Stimulated activated CD8-positive, alpha-beta memory T cell treated with anti-CD3 and anti-CD28 coated beads, Interleukin-4, amount 100 ng/mL, for 4 hours (primary cell): Measurements from ENCODE around the gene RABL6.

Experiments
- DNase-seq, 2 donors: peaks; one replicate each; pipeline ENCODE4 v3.0.0-alpha.2; 2020; ENCODE audit warnings: low read depth in 2 of 2, low spot score in 1 of 2

Gene RABL6

GRCh38 chr9:136845465-136846260 lies 37.9 kb downstream of the RABL6 start:
- no peak for DNase-seq

DNA sequence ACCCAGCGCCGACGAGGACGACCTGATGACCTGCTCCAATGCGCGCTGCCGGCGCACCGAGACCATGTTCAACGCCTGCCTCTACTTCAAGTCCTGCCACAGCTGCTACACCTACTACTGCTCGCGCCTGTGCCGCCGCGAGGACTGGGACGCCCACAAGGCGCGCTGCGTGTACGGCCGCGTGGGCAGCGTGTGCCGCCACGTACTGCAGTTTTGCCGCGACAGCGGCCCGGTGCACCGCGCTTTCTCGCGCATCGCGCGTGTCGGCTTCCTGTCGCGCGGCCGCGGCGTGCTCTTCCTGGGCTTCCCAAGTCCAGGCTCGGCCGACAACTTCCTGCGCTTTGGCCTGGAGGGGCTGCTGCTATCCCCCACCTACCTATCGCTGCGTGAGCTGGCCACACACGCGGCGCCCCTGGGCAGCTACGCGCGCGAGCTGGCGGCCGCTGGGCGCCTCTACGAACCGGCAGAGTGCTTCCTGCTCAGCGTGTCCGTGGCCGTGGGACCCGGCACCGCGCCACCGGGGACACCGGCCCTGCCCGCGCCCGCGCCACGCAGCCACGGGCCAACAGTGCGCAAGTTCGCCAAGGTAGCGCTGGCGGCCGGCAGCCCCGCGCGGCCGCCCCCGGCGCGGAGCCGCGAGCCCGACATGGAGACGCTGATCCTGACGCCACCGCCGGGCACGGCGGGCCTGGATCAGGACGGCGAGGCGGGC lies 38.8 kb downstream of the RABL6 start:
- DNase-seq, result no peak

- DNase-seq, result no peak
These were observed 39.5 kb downstream of the RABL6 start for GRCh38 chr9:136847088-136847825.

DNA sequence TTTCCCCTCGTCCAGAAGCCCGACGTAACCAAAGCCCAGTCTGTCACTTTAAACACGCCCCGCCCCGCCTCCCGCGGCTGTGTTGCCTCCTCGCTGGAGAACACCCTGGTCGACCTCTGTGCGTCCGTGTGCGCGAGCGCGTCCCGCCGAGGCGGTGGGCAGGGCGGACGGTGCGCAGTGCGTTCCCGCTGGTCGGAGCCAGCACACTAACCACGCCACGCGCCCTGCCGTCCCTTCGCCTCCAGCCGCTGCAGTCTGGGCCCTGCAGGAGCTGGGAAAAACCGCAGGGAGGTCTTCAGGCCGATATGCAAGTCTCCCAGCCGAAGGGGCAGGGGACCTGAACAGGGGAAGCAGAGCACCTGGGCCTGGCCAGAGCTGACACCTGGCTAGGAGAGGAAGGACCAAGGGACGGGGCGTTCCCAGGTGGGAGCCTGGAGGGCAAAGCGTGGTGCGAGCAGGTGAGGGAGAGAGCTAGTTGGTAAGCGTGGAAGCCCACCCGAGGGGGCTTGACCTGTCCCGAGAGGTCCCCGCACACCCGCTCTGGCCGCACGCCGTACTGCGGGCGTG lies 40.2 kb downstream of the RABL6 start:
- peak; percentile 38 to 51 for DNase-seq

DNA sequence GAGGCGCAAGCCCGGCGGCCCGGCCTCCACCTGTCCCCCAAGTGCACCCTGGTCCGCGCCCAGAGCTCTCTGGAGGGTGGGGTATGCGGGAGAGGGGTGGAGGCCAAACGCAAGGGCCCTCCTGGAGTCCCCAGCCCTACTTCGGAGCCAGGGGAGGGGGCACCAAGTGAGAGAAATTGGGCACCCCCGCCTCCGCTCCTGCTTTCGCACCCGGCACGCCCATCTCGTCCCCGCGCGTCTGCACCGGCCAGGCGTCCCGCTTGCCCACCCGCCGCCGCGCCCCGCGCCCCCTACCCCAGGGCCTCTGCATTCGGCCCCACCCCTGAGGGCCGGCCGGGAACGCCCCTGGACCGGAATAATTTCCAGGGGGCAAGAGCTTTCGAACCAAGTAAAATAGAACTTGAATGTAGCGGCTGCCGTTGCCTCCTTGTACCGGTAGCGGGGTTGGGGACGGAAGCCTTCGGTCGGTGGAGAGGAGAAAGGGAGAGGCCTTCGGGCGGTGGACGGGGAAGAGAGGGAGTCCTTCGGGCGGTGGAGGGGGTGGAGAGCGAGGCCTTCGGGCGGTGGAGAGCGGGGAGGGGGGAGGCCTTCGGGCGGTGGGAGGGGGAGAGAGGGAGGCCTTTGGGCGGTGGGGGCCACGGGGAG lies 40.8 kb downstream of the RABL6 start:
- DNase-seq, result no peak

- peak; percentile 86 to 93 for DNase-seq
These were observed 41.6 kb downstream of the RABL6 start, which contains the start of gene PHPT1 for GRCh38 chr9:136849038-136849959. PHPT1 (plus strand) TSS chr9:136849409; CDS start chr9:136849431, 22 bp downstream.

GRCh38 chr9:136849960-136850865 lies 42.5 kb downstream of the RABL6 start:
- no peak for DNase-seq

DNA sequence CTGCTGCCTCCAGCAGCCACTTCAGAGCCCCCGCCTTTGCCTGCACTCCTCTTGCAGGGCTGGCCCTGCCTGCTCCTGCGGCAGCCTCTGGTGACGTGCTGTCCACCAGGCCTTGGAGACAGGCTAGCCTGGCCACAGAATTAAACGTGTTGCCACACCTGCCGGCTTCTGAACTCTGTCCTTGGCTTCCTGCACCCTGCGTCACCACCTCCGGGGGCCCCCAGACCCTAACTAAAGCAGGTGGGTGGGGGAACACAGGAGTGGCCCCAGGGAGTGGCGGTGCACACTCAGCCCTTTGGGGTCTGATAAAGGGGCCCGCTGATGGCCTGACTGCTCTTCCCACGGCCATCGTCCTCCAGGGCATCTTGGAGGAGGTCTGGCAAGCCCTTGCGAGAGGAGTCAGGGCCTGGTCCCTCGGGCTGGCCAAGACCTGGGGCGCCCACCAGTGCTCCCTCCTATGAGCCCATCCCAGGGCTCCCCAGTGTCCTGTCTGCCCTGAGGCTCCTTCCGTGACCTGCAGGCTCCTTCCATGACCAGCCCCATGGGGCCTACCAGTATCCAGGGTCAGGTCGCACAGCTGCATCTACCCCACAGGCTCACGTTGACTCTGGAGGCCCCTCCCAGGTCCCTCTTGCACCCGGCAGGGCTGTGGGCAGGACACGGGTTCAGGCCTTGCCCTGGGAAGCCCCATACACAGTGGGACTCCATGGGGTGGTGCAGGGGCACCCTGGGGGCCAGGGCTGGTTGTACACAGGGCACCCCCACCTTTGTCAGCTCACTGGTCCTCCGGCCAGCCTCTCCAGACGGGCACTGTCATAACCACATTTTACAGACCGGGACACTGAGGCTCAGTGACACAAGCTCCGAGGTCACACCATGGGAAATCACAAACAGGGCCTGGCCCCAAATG lies 43.4 kb downstream of the RABL6 start:
- no peak for DNase-seq

DNA sequence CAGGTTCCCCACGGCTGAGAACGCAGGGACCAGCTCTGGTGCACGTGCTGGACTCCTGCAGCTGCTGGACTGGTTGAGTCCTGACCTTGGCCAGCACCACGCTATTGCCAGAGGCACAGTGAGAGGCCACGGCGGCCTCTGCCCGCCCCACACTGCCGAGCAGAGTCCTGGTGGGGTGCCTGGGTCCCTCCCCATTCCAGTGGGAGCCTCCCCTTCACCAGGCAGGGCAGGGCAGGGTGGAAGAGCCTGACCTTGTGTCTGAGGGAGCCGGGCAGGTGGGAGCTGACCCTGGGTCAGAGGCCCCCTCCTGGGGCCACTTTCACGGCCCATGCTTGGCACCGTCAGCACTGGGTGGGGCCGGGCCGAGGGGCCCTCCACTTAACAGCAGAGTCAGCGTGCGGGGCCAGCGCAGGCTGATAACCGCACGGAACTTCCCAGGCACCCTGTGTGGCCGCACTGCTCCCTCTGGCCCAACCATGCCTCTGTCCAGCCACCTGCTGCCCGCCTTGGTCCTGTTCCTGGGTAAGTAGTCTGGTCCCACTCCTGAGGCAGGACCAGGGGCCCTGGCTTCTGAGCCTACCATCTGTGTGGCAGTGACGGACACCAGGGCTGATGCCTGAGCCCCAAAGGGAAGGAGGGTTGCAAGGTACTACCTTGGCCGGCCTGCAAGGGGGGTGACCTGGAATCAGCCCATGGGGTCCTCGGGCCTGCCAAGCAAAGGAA lies 44.4 kb downstream of the RABL6 start, which contains the start of gene MAMDC4:
MAMDC4 (plus strand) TSS at position 406 of the 723 bp plus-strand sequence; CDS start at position 477, 71 bp downstream.
- no peak for DNase-seq

- no peak for DNase-seq
These were observed 45.2 kb downstream of the RABL6 start for GRCh38 chr9:136852664-136853595.

DNA sequence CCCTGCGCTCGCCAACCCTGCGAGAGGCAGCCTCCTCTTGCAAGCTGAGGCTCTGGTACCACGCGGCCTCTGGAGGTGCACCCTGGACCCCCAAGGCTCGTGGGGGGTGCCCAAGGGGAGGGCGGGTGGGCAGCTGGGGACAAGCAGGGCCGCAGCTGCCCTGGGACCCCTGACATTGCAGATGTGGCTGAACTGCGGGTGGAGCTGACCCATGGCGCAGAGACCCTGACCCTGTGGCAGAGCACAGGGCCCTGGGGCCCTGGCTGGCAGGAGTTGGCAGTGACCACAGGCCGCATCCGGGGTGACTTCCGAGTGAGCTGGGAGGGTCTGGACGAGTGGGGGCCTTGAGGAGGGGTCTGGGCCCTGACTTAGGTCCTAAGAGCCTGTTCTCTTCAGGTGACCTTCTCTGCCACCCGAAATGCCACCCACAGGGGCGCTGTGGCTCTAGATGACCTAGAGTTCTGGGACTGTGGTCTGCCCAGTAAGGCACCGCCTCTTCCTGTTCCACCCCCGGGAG lies 45.9 kb downstream of the RABL6 start:
- no peak for DNase-seq

- DNase-seq, result no peak
These were observed 46.5 kb downstream of the RABL6 start for GRCh38 chr9:136854113-136854841.

- no peak for DNase-seq
These were observed 47.2 kb downstream of the RABL6 start for GRCh38 chr9:136854842-136855460.

DNA sequence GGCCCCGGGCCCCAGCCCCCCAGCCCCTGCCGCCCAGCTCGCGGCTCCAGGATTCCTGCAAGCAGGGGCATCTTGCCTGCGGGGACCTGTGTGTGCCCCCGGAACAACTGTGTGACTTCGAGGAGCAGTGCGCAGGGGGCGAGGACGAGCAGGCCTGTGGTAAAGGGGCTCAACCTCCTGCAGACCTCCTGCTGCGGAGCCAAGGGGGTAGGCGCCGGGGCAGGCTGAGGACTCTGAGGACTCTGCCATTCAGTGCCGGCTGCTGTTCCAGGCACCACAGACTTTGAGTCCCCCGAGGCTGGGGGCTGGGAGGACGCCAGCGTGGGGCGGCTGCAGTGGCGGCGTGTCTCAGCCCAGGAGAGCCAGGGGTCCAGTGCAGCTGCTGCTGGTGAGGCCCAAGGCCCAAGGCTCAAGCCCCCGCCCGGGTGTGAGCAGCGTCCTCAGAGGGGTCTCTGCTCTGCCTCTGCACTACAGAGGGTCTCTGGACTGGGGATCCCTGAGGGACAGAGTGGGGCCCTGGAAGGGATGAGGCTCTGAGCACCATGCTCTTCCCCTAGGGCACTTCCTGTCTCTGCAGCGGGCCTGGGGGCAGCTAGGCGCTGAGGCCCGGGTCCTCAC lies 47.8 kb downstream of the RABL6 start:
- DNase-seq, result no peak
